GM18520 (cell line): ENCODE data around the gene IFITM1.
"Not testable (repeated sequence)": the region's sequence is repeated elsewhere in the genome, so short reads cannot be mapped to it uniquely, and the experiment has no call there.

Experiments used
- ATAC-seq: cut with Tn5 transposase; IDR thresholded peaks from one replicate; pipeline ENCODE4 v1.9.1; 2021; ENCODE audit not compliant: unreplicated experiment

Gene IFITM1

DNA sequence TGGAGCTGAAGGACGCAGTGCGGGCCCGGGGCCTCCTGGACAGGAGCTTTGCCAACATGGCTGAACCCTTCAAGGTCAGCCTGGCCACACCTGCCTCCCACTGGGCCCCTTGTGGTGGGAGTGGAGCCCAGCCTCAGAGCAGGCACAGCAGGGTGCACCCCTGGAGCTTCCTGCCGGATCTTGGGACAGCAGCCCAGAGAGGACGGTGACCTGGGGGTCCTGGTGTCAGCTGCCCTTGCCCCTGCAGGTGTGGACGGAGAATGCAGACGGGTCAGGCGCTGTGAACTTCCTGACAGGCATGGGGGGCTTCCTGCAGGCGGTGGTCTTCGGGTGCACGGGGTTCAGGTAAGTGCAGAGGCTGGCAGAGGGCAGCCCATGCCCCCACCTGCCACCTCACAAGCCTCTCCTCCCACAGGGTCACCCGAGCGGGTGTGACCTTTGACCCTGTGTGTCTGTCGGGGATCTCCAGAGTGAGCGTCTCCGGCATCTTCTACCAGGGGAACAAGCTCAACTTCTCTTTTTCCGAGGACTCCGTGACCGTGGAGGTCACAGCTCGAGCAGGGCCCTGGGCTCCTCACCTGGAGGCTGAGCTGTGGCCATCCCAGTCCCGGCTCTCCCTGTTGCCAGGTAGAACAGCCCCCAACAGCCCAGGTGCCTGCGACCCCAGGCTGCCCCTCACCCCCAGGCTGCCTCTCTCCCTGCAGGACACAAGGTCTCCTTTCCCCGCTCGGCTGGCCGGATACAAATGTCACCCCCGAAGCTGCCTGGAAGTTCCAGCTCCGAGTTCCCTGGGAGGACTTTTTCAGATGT lies 19.8 kb upstream of the IFITM1 start:
- ATAC-seq, result no peak

DNA sequence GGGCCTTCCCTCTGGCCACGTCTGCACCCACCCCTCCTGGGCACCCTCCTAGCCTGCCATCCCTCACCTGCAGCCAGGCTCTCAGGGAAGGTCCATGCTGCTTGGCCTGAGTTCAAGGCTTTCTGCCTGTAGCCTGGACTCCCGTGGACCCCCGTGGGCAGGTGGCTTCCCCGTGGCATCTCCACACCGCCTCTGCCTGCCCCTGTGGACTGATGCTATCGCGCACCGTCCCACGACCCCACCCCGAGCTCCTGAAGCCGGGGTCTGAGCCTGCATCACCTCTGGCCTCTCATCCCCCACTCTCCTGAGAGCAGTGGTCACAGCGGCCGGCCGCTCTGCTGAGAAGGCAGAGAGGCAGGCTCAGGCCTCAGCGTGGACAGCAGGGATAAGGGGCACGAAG lies 19.1 kb upstream of the IFITM1 start:
- no peak for ATAC-seq

DNA sequence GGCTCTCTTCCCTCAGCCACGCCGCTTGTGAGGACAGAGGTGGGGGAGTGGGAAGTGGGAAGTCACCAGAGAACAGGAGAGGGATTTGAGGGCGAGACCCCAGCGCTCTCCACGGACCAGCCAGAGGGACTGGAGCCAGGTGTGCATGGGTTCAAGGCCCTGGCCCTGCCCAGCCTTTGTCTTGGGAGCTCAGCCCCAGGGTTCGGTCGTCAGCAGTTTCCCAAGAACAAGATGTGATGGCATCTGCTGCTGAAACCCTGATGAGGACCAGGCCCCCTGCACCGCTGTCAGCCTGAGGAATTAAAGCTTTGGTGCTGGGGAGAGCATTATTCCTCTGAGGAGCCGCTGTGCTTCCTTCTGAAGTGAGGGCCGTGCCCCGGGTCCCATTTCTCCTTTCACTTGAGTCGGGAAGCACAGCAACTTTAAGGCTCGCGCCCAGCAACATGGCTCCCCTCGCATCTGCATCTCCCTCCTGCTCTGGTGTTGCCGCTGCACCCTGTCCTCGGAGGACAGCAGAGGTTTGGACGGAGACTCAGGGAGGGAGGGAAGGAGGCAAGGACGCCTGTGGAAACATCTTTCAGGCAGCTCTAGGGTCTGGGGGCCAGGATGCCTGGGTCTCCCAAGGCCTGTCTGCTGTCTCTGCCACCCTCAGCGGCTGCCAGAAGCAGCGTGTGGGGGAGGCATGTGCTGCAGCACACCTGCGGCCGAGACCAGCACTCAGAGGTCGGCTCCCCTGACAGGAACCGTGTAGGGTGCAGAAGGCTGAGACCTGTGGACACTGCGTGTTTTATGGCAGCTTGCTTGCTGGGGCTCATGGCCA lies 18.3 kb upstream of the IFITM1 start:
- no peak for ATAC-seq

DNA sequence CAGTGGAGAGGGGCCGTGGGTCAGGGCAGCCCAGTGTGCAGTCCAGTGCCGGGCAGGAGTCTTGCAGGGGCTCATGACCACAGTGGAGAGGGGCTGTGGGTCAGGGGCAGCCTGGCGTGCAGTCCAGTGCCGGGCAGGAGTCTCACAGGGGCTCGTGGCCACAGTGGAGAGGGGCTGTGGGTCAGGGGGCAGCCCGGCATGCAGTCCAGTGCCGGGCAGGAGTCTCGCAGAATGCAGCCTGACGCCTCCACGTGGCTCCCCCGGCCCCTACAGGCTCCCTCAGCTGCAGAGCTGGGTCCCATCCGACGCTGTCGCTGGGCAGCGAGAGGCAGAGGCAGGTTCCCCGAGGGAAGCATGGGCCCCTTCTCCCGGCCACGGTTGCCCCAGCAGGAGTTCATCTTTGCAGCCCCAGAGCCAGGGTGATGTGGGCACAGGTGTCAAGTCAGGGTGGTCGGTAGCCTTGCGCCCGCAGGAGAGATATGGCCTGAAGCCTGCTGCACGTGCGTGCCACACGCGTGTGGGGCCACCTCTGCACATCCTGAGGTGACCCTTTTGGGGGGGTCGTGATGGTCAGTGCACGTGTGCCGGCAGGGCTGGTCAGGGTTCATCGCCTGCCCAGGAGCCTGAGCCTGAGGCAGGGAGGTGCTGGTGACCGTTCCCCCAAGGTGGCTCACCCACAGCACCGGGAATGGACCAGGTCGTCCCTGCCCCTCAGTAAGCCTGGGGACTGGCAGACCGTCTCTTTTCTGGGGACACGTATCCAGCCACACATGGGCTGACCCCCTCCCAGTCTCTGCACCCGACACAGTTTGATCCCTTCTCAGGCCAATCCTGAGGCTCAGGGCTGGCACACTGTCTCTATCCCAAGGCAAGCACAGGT lies 17.4 kb upstream of the IFITM1 start:
- ATAC-seq, result no peak

DNA sequence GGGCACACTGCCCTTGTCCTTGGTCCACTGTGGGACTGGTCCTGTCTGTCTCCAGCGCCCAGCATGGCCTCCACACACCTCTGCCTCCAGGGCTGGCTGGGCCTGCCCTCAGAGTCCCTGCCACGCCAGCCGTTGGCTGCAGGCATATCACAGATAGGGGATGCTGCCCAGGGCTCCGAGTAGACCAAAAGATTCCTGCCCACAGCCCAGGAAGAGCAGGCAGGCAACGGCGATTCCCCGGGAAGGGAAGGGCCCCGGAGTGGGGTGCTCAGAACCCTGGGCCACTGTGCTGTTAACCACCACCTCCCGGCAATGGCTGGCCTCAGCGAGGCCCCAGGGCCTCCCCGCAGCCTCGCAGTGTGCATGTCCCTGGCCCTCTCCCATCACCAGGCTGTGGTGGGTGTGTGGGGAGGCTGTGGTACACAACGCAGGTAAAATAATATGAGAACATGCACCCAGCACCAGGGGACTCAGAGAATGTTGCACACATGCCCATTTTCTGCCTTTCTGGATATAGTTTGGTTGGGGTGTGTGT lies 16.7 kb upstream of the IFITM1 start:
- no peak for ATAC-seq

DNA sequence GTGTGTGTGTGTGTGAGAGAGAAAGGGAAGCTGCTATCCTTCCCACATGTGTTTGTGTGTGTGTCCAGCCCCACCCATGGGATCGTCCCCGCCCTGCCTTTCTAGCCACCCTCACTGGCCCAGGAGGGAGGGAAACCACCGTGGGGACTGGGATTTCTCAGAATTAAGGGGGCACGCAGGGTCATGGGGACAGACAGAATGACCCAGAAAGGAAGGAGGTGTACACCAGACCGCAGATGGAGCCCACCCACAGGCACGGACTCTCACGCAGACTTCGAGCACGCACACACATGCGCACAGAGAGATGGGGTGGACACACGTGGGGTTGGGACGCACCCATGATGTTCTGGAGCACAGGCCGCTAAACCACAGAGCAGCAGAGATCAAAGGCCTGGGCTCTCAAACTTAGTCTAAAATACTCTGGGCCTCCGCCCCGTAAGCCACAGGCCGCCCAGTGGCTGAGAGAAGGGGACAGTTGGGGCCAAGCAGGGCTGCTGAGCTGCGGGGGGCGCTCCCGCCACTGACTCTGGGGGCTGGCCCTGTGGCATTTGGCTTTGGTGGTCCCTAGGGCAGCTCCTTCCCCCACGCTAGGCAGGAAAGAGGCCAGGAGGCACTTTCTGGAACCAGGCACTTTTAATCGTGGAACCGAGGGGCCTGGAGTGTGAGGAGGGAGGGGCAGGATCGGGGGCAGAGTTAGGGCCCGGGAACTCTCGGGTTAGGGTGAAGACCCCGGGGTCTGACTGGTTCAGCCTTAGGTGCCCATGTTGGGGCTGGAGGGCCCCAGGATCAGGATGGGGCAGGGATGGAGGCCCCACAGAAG lies 16.0 kb upstream of the IFITM1 start:
- no peak for ATAC-seq

DNA sequence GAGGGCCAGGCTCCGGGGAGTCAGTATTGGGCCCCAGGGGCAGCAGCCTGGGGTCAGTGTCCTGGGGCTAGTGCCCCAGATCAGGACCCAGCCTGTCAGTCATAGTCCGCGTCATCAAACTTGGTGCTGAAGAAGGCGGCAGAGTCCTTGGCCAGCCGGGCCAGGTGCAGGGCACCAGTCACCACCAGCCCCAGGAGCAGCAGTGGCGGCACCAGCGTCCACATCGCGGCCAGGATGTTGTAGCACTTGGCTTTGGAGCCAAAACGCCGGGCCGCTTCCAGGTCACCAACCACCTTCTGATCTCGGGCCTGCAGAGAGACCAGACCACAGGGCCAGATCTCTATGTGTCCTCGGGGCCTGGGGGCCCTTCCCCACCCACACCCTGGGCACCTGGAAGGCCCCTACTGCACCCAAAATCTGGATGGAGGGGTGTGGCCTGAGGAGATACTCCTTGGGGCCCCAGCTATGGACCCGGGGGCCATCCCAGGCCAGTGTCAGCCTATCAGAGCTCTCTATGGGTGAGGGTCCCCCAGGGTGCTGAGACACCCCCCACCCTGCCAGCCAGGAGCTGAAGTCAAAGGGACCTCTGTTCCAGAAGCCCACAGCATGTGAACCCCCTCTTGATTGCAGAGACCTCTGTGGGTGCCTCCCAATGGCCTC lies 15.3 kb upstream of the IFITM1 start:
- ATAC-seq, result no peak

DNA sequence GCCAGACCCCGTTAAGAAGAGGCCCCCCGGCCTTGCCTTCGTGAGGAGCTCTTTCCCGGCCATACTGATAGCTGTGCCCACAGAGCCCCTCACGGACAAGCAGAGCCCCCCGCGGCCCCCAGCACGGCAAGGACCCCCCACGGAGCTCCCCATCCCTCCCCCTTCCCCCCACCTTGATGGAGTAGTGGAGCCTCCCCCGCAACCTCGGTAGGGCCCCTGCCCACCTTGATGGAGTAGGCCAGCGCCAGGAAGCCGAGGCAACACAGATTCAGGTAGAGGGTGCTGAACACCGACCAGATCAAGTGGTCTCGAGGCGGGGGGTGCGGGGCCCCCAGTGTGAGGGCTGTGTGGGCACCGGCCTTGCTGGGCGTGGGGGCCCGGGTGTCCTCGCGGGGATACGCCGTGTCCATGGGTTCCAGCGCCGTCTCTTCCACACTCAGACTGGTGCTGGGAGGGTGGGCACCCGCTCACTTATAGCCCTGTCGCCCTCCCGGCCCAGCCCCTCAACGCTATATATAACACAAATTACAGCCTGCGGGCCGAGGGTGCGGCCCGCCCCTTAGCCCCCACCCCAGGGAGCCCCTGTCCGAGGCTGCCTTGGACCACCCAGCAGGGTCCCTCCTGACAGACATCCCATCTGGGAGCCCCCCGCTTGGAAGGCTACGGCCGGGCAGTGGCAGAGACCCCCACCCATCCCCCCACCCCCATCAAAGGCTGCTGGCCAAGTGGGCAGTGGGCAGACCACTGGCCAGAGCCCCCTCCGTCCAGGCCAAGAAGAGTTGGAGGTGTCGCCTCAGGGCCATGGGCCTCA lies 14.6 kb upstream of the IFITM1 start, which contains the start of gene IFITM5:
IFITM5 (minus strand) TSS at position 446 of the 811 bp plus-strand sequence; CDS start at position 410, 36 bp downstream.
- no peak for ATAC-seq

DNA sequence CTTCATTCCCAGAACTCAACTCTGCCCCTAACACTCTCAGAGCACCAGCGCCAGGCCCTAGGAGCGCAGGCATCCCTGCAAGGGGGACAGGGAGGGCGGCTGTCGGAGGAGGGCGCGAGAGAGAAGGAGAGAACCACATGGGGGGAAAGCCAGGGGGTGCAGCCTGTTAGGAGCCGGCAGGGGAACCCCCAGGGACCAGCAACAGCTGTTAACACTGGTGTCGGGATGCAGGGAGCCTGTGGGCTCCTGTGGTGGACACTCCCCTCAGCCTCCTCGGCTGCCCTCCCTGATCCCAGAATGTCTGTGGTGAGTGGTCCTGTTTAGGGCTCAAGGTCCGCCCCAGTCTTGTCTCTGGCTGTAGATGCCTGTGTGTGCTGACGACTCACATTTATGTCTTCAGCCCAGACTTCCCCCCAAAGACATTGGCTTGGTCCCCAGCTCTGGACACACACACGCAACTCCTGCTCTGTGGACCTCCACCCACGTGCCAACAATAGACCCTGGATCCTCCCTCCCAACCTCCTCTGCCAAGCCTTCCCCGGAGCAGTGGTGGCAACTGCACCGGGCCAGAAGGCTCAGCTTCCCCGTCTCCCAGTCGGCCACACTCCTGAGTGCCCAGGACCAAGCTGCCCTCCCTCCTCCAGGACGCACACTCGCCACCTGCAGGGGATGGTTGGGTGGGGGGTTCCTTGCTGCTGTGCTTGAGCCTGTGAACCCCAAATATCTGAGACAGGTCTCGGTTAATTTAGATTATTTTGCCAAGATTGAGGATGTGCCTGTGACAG lies 13.7 kb upstream of the IFITM1 start:
- ATAC-seq, result no peak

DNA sequence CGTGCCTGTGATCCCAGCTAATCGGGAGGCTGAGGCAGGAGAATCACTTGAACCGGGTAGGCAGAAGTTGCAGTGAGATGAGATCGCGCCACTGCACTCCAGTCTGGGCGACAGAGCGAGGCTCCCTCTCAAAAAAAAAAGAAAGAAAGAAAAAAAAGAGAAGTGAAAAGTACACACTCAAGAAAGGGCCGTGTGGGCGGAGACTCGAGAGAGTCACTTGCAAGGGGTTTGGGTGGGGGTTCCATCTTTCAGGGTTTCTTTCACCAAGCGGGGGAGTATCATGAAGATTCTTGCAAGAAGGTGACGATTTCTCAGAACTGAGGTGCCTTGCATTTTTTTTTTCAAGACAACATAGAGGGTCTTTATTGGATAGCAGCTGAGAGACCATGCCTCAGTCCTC lies 10.5 kb upstream of the IFITM1 start:
- ATAC-seq, result no peak

DNA sequence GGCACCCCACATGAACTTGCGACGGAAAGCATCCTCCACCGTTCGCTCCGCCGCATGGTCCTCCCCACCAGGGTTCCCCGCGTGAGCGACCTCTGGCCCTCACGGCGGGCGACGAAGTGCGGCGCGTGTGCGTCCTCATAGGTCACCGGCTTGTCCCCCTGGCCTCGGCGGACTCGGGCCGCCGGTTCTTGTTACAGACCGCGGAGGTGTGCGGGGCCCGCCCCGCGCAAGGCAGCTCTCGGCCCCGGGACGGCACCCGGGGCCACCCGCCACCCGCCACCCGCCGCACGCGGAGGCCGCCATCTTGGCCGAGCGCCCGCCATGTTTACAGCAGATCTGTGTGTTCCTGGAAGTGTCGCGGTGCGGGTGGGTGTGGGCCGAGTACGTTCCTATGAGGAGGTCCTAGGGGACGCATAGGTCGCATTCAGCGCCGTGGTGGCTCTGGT lies 9.8 kb upstream of the IFITM1 start:
- ATAC-seq, result no peak

DNA sequence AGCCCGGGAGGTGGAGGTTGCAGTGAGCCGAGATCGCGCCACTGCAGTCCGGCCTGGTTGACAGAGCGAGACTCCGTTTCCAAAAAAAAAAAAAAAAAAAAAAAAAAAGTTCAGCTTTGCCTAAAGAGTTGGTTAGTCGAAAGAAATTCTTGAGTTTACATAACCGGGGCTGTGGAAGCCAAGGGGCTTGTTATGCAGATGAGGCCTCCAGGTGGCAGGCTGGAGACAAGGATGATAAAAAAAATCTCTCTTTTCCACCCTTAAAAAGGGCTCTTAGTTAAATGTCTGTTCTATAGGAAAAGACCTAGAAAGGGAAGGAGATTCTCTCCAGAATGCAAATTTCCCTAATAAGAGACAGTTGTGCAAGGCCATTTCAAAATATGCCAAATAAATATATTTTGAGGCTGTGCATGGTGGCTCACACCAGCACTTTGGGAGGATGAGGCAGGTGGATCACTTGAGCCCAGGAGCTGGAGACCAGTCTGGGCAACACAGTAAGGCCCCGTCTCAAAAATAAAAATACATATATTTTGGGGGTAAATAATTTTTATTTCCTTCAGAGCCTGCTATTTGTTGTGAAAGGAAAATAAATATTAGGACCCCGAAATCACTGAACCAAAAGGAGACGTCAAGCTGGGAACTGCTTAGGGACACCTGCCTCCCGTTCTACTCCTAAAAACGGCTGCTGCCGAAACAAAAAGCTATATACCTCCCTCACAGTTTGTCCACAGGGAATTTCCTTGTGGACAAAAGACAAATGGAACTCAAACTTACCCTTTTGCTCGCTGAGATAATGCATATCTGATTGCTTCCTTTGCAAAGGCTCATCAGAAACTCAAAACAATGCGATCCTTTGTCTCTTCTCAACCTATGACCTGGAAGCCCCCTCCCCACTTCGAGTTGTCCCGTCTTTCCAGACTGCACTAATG lies 8.7 kb upstream of the IFITM1 start:
- ATAC-seq, result no peak

DNA sequence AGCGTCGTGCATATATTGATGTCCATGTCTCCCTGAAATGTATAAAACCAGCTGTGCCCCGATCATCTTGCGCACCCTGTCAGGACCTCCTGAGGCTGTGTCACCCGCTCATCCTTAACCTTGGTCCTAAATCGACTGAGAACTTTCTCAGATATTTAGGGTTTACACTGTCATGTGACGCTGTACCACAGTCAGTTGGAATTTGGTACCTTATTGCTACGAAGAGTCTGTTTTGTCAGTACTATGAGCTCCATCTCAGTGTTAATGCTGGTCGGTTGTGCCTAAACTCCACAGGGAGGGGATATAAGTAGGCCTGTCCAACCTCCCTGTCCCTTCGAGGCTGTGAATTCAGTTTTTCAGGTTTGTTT lies 8.0 kb upstream of the IFITM1 start:
- ATAC-seq, result no peak

DNA sequence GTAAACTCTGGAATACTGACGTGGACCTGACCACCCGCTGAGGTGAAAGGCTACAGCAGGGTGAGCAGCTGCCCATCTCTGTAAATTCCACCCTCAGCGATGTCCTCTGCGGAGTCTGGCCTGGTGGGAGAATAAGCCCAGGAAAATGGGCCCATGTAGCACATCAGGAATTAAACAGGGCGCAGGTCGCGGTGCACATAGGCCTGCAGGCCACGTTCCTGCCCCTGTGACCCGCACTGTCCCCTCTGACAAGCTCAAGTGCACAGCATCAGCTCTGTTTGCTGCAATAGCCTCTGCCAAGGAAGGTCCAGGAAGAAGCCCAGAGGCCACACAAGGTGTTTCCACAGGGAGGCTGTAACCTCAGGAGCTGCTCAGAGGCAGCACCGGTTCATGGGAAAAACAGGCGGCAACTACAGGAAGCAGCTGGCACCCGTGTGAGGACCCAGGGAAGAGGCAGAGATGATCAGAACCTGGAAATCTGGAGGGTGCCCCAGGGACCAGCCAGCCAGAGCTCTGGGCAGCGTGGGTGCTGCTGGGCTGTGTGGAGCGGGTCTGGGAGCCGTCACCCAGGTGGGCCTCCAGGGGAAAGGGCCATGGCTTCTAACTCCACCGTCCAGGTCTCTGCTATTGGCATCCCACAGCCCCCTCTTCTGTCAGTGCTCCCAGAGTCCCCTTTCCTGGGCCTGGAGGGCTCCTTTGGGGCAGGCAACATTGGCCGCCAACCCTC lies 7.0 kb upstream of the IFITM1 start:
- ATAC-seq, result no peak

DNA sequence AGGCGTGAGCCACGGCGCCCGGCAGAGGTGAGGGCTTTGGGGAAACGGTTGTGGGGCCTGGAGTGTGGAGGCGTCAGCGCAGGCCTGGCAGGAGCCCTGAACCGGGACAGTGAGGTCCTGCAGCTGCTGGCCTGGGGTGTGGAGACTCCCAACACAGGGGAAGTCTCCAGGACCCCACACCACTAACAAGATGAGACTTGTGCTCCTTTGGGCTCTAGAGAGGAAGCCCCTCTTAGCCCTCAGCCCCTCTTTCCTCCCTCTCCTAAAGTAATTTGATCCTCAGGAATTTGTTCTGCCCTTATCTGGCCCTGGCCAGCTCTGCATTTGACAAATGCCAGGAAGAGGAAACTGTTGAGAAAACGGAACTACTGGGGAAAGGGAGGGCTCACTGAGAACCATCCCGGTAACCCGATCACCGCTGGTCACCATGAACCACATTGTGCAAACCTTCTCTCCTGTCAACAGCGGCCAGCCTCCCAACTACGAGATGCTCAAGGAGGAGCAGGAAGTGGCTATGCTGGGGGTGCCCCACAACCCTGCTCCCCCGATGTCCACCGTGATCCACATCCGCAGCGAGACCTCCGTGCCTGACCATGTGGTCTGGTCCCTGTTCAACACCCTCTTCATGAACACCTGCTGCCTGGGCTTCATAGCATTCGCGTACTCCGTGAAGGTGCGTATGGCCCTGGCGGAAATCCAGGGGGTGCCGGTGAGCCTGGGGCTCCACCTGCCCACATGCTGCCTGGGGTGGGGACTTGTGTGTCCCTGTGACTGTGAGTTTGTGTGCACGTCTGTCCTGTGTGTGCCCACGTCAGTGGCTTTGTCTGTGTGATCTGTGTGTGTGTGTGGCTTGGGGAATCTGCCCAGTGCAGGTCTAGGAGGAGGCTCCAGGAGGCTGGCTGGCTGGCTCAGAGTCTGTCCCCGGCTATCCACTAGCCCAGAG lies 5.8 kb upstream of the IFITM1 start, which contains the start of gene IFITM2:
IFITM2 (plus strand) TSS at position 51 of the 943 bp plus-strand sequence; CDS start at position 428, 377 bp downstream.
- not testable (repeated sequence) for ATAC-seq
